Activated CD8-positive, alpha-beta T cell treated with anti-CD3 and anti-CD28 coated beads for 36 hours (primary cell): Measurements from ENCODE around the gene PEX5. TPM values are rescaled to one million over a fixed set of nuclear protein-coding genes. Genes with fewer than 3 reads are reported as not detected.
A peak's percentile ranks its signal among the peaks of the same experiment; 100 is the strongest.

Experiments
- ATAC-seq: fragments of 200-7000 bp; cut with Tn5 transposase; one replicate; pipeline ENCODE4 v1.10.0; 2021; ENCODE audit warnings: mild to moderate bottlenecking, moderate library complexity
- CTCF ChIA-PET: fragments of 350-600 bp; sonication (Branson Sonifier 250); formaldehyde crosslinking; loops from one replicate; lab custom pipeline; 2021; ENCODE audit warnings: antibody characterized with exemption; lab: Charles Lee
- POLR2A ChIA-PET: fragments of 350-600 bp; sonication (Branson Sonifier 250); formaldehyde crosslinking; loops from one replicate; lab custom pipeline; 2021; ENCODE audit warnings: antibody characterized with exemption; lab: Charles Lee
- DNase-seq: peaks from one replicate; pipeline ENCODE4 v3.0.0-alpha.2; 2020
- H3K27ac Mint-ChIP-seq: one replicate; pipeline ENCODE4 v1.8.0; 2021; ENCODE audit warnings: mild to moderate bottlenecking, mixed read lengths
- H3K27me3 Mint-ChIP-seq: one replicate; pipeline ENCODE4 v1.8.0; 2021; ENCODE audit warnings: mixed read lengths
- H3K36me3 Mint-ChIP-seq: one replicate; pipeline ENCODE4 v1.8.0; 2021; ENCODE audit warnings: low read depth, mixed read lengths
- H3K4me1 Mint-ChIP-seq: one replicate; pipeline ENCODE4 v1.8.0; 2021; ENCODE audit warnings: low read depth, mixed read lengths
- H3K4me3 Mint-ChIP-seq: one replicate; pipeline ENCODE4 v1.8.0; 2021; ENCODE audit warnings: mild to moderate bottlenecking, moderate library complexity, mixed read lengths
- H3K9me3 Mint-ChIP-seq: one replicate; pipeline ENCODE4 v1.8.0; 2021; ENCODE audit warnings: mixed read lengths
- intact Hi-C: fragments of 100-400 bp; cut with micrococcal nuclease; formaldehyde crosslinking; loops from one replicate; pipeline ENCODE4 v1.10.0; 2022
- total RNA-seq, 2 experiments: library from RNA; stranded (reverse); gene quantifications; one replicate each; pipeline ENCODE4 v1.2.3, GENCODE V29; 2021
- TF ChIP-seq, protein P1 (sequence below): fragments of 200-600 bp; IDR thresholded peaks from one replicate; pipeline ENCODE4 v1.8.0; 2022; ENCODE audit warnings: antibody characterized with exemption, mild to moderate bottlenecking

The PEX5 gene
- total RNA-seq, 2 experiments from 2014 or later = 39.0 to 41.8 TPM

DNA sequence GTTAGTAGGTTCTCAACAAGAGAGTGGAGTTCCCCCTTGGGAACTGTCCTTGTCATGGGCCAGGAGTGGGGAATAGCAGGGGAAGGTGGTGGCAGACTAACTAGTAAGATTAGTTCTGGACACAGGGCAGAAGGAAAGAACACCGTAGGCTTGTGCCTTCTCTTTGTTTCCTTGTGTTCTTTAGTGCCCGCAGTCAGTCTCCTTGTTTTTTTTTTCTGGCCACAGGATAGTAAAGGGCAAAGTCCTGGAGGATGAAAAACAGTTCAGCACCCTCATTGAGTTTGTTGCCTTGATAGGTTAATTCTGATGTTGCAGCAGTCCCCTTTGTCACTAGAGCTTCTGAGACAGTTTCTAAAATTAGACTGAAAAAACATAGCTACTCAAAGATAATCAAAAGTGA is 8.4 kb downstream of the PEX5 start:
- Mint-ChIP-seq H3K27me3 (no peaks in the 10 kb centered on the region), H3K36me3 (peaks cover 53% of the 10 kb centered on the region), H3K27ac (peak overlapping the region; percentile 37), H3K9me3 (no peaks in the 10 kb centered on the region), H3K4me3 (no peak overlapping the region), H3K4me1 (peaks cover 20% of the 10 kb centered on the region)
- ChIA-PET POLR2A (no interaction called here), CTCF (no interaction called here)
- DNase-seq (no peak), ATAC-seq (no peak)
- intact Hi-C loops = no loop called here
- TF ChIP-seq, protein P1, sequence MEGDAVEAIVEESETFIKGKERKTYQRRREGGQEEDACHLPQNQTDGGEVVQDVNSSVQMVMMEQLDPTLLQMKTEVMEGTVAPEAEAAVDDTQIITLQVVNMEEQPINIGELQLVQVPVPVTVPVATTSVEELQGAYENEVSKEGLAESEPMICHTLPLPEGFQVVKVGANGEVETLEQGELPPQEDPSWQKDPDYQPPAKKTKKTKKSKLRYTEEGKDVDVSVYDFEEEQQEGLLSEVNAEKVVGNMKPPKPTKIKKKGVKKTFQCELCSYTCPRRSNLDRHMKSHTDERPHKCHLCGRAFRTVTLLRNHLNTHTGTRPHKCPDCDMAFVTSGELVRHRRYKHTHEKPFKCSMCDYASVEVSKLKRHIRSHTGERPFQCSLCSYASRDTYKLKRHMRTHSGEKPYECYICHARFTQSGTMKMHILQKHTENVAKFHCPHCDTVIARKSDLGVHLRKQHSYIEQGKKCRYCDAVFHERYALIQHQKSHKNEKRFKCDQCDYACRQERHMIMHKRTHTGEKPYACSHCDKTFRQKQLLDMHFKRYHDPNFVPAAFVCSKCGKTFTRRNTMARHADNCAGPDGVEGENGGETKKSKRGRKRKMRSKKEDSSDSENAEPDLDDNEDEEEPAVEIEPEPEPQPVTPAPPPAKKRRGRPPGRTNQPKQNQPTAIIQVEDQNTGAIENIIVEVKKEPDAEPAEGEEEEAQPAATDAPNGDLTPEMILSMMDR = no peak

DNA sequence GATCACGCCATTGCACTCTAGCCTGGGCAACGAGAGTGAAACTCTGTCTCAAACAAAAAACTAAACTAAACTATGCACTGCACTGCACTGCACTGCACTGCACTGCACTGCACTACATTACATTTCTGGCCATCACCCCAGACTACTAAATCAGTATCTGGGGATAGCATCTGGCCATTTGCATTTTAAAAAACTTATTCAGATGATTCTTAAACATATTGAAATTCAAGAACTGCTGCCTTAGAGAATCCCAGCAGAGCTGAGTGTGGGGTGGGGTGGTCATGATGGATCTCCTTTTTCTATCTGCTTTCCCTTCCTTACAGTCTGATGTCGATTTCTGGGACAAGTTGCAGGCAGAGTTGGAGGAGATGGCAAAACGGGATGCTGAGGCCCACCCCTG is 13.6 kb downstream of the PEX5 start:
- ChIA-PET POLR2A (no interaction called here), CTCF (interaction anchor here (2.1 kb wide), 1 partner anchor 30 kb away, joined by 4 read pairs; no protein-coding TSS in a partner anchor)
- Mint-ChIP-seq H3K27me3 (no peaks in the 10 kb centered on the region), H3K4me3 (no peak overlapping the region), H3K4me1 (no peaks in the 10 kb centered on the region), H3K9me3 (no peaks in the 10 kb centered on the region), H3K27ac (no peak overlapping the region), H3K36me3 (peaks cover 63% of the 10 kb centered on the region)
- DNase-seq (no peak), ATAC-seq (no peak)
- intact Hi-C loops = no loop called here
- TF ChIP-seq, protein P1 = no peak

DNA sequence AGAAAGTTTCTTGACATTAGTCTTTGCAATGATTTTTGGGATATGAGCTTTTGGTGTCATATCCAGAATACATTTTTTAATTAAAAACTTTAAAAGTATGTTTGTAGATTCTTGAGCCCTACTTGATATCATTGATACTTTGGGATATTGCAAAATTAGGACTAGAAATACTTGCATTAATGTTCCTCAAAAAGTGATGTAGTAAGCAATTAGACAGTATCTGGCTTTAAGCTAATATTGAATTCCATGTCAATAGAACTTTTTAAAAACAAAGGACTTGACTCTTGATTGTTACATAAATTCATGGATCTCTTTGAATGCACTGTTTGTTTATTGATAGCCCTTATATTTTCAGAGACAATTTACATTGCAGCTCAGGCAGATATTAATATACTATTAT is 15.6 kb downstream of the PEX5 start:
- intact Hi-C loops = no loop called here
- Mint-ChIP-seq H3K27me3 (no peaks in the 10 kb centered on the region), H3K4me1 (no peaks in the 10 kb centered on the region), H3K36me3 (peaks cover 79% of the 10 kb centered on the region), H3K9me3 (peaks cover 1% of the 10 kb centered on the region), H3K4me3 (no peak overlapping the region), H3K27ac (no peak overlapping the region)
- no peak for ATAC-seq
- TF ChIP-seq, protein P1 = no peak
- no peak for DNase-seq
- ChIA-PET POLR2A (no interaction called here), CTCF (interaction anchor here (0.6 to 2.4 kb wide), 2 partner anchors 11 to 928 kb away, joined by 3 to 6 read pairs; no protein-coding TSS in a partner anchor)

DNA sequence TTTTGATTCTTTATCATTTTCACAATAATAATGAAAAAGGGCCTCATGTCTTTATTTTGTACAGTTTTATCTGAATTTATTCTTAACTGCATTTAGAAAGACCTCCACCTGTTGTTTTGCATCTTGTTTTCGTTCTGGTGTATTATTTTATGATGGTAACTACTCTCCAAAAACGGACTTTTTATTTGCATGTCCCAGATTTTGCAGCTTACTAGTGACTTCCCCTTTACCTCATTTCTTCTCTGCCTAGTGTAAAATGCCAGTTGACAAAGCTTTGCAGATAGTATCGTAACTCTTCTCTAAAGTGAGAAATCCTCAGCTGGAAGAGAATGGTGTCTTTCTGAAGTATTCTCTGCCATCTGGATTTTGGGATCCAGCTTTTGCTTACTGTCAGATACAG is 17.2 kb downstream of the PEX5 start:
- POLR2A ChIA-PET = interaction anchor here (1.0 kb wide), 1 partner anchor 125 kb away, joined by 3 read pairs; no protein-coding TSS in a partner anchor
- intact Hi-C loops = no loop called here
- TF ChIP-seq, protein P1 = no peak
- no peaks in the 10 kb centered on the region for H3K4me1 Mint-ChIP-seq
- peaks cover 84% of the 10 kb centered on the region for H3K36me3 Mint-ChIP-seq
- ATAC-seq = no peak
- H3K27ac Mint-ChIP-seq = no peak overlapping the region
- CTCF ChIA-PET = interaction anchor here (1.0 to 2.4 kb wide), 3 partner anchors 13 to 436 kb away, joined by 4 to 6 read pairs (median 4); no protein-coding TSS in a partner anchor
- H3K9me3 Mint-ChIP-seq = peaks cover 10% of the 10 kb centered on the region
- DNase-seq = no peak
- no peaks in the 10 kb centered on the region for H3K27me3 Mint-ChIP-seq
- no peak overlapping the region for H3K4me3 Mint-ChIP-seq

DNA sequence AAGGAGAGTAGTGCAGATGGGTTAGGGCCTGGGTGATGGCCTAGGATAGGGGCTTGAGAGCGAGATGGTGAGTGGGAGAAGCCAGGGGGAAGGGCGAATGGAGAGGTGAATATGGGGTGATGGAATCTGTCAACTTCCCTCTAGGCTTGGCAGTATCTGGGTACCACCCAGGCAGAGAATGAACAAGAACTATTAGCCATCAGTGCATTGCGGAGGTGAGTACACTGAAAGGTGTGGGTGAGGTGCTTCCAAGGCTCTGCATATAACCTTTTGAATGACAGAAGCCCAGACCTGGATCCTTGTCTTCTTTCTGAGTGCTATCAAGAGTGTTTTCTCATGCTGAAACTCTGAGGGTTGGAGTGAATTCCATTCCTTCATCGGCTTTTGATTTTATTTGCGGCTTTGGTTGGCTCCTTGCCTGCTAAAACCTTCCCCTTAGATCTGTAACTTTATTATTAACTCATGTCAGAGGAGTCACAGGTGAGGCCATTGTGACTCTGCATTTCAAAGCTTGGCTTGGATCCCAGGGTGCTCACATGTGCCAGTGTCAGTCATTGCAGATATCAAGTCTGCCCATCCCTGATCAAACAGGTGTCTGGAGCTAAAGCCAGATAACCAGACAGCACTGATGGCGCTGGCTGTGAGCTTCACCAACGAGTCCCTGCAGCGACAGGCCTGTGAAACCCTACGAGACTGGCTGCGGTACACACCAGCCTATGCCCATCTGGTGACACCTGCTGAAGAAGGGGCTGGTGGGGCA is 18.6 kb downstream of the PEX5 start:
- Mint-ChIP-seq H3K4me3 (no peak overlapping the region), H3K27ac (no peak overlapping the region), H3K36me3 (peaks cover 77% of the 10 kb centered on the region), H3K4me1 (no peaks in the 10 kb centered on the region), H3K9me3 (peaks cover 15% of the 10 kb centered on the region), H3K27me3 (no peaks in the 10 kb centered on the region)
- ATAC-seq = no peak
- TF ChIP-seq, protein P1 = no peak
- CTCF ChIA-PET = interaction anchor here (1.0 to 1.7 kb wide), 2 partner anchors 12 to 435 kb away, joined by 4 to 5 read pairs; no protein-coding TSS in a partner anchor
- DNase-seq = no peak
- POLR2A ChIA-PET = no interaction called here
- intact Hi-C loops = no loop called here
